Ascending aorta (tissue), 2 donors: Measurements from ENCODE around the gene PYGB. TPM values are rescaled to one million over a fixed set of nuclear protein-coding genes. Genes with fewer than 3 reads are reported as not detected.
A peak's percentile ranks its signal among the peaks of the same experiment; 100 is the strongest.

Source experiments
- DNase-seq, 2 donors: peaks; one replicate each; pipeline ENCODE4 v3.0.0-alpha.2; 2019; ENCODE audit warnings: low spot score in 2 of 2
- H3K27ac ChIP-seq, 2 donors: fragments of 200-600 bp; sonication (generic); one replicate each; pipeline ENCODE4 v1.5.1; 2016 to 2017; ENCODE audit warnings: mild to moderate bottlenecking in 1 of 2
- H3K27me3 ChIP-seq: fragments of 200-600 bp; sonication (generic); one replicate; pipeline ENCODE4 v1.5.1; 2017
- H3K36me3 ChIP-seq, 2 donors: fragments of 200-600 bp; sonication (generic); one replicate each; pipeline ENCODE4 v1.5.1; 2016
- H3K4me1 ChIP-seq, 2 donors: fragments of 200-600 bp; sonication (generic); one replicate each; pipeline ENCODE4 v1.5.1; 2016 to 2017; ENCODE audit warnings: mild to moderate bottlenecking in 1 of 2
- H3K4me3 ChIP-seq, 2 donors: fragments of 200-600 bp; sonication (generic); one replicate each; pipeline ENCODE4 v1.5.1; 2016 to 2017; ENCODE audit warnings: mild to moderate bottlenecking in 1 of 2
- H3K9me3 ChIP-seq, 2 donors: fragments of 200-600 bp; sonication (generic); one replicate each; pipeline ENCODE4 v1.5.1; 2016
- CTCF ChIP-seq, 3 experiments: fragments of 200-600 bp in 2 of 3; fragments of 450-650 bp in 1 of 3; sonication (generic) in 2 of 3; IDR thresholded peaks; one replicate each; pipeline ENCODE4 v1.5.1; 2016 to 2019; ENCODE audit warnings: antibody characterized with exemption in 3 of 3, mild to moderate bottlenecking in 1 of 3, moderate library complexity in 1 of 3
- intact Hi-C: fragments of 100-400 bp; cut with DNase I; formaldehyde crosslinking; loops from one replicate; pipeline ENCODE4 v1.15.1; 2023
- total RNA-seq: library from RNA; depleted of rRNA; stranded (reverse); fragments of >200 nt; gene quantifications from one replicate; pipeline ENCODE4 v1.1.0, GENCODE V29; 2016

Gene PYGB
- total RNA-seq, 1 donor from 2014 or later: 125 TPM

GRCh38 chr20:25284131-25284601 lies 36.3 kb downstream of the PYGB start:
- peaks cover 97 to 100% of the 10 kb centered on the region in 2 donors for H3K36me3 ChIP-seq
- TF ChIP-seq CTCF (IDR thresholded peaks at IDR 0.05): no peak
- intact Hi-C loops: no loop called here
- no peaks in the 10 kb centered on the region for H3K4me1 ChIP-seq
- no peaks in the 10 kb centered on the region for H3K9me3 ChIP-seq
- H3K4me3 ChIP-seq: no peak overlapping the region
- peak; percentile 6 to 27 for DNase-seq
- no peaks in the 10 kb centered on the region for H3K27me3 ChIP-seq
- no peak overlapping the region for H3K27ac ChIP-seq

GRCh38 chr20:25285091-25285647 lies 37.3 kb downstream of the PYGB start:
- no peak for TF ChIP-seq CTCF (IDR thresholded peaks at IDR 0.05)
- H3K27me3 ChIP-seq: no peaks in the 10 kb centered on the region
- intact Hi-C loops: no loop called here
- no peak overlapping the region for H3K4me3 ChIP-seq
- peaks cover 91 to 100% of the 10 kb centered on the region in 2 donors for H3K36me3 ChIP-seq
- peak in 1 of 2 donors; percentile 50 for DNase-seq
- no peaks in the 10 kb centered on the region for H3K9me3 ChIP-seq
- H3K4me1 ChIP-seq: no peaks in the 10 kb centered on the region
- no peak overlapping the region for H3K27ac ChIP-seq

- TF ChIP-seq CTCF (IDR thresholded peaks at IDR 0.05): no peak
- no peaks in the 10 kb centered on the region for H3K27me3 ChIP-seq
- intact Hi-C loops: no loop called here
- peak; percentile 4 to 56 for DNase-seq
- H3K9me3 ChIP-seq: no peaks in the 10 kb centered on the region
- no peak overlapping the region for H3K4me3 ChIP-seq
- H3K36me3 ChIP-seq: peaks cover 91 to 100% of the 10 kb centered on the region in 2 donors
- no peak overlapping the region for H3K27ac ChIP-seq
- no peaks in the 10 kb centered on the region for H3K4me1 ChIP-seq
Measured at GRCh38 chr20:25285856-25286798, 38.2 kb downstream of the PYGB start.

- intact Hi-C loops: no loop called here
- Histone ChIP-seq H3K27me3 (no peaks in the 10 kb centered on the region), H3K27ac (no peak overlapping the region), H3K9me3 (no peaks in the 10 kb centered on the region), H3K4me1 (no peaks in the 10 kb centered on the region), H3K4me3 (no peak overlapping the region), H3K36me3 (peaks cover 90 to 100% of the 10 kb centered on the region in 2 donors)
- no peak for TF ChIP-seq CTCF (IDR thresholded peaks at IDR 0.05)
- DNase-seq: peak; percentile 5 to 42
Measured at GRCh38 chr20:25286917-25287316, 39.0 kb downstream of the PYGB start.

GRCh38 chr20:25287631-25288290 lies 39.9 kb downstream of the PYGB start:
- DNase-seq: peak in 1 of 2 donors; percentile 58
- Histone ChIP-seq H3K27ac (no peak overlapping the region), H3K9me3 (no peaks in the 10 kb centered on the region), H3K27me3 (no peaks in the 10 kb centered on the region), H3K36me3 (peaks cover 87 to 100% of the 10 kb centered on the region in 2 donors), H3K4me3 (no peak overlapping the region), H3K4me1 (no peaks in the 10 kb centered on the region)
- intact Hi-C loops: no loop called here
- TF ChIP-seq CTCF (IDR thresholded peaks at IDR 0.05): no peak
